ENCODE measurements around the gene USP17L25. TPM values are rescaled to one million over a fixed set of nuclear protein-coding genes. Genes with fewer than 3 reads are reported as not detected.
"Not testable (repeated sequence)": the region's sequence is repeated elsewhere in the genome, so short reads cannot be mapped to it uniquely, and the experiment has no call there.

The USP17L25 gene
- total RNA-seq (not detected), polyA plus RNA-seq (ENCODE audit: insufficient read depth in 1 of 8, insufficient read length in 8 of 8, low replicate concordance in 1 of 8) (not detected)
- long read RNA-seq, donor 1 = 0 reads
- long read RNA-seq, donor 2 = 0 reads
- long read RNA-seq, donor 3 = 0 reads
- long read RNA-seq, donor 4 = 0 reads
- long read RNA-seq, donor 5 = 0 reads
- long read RNA-seq, donor 6 = 0 reads
- long read RNA-seq, donor 7 = 0 reads
- long read RNA-seq, donor 8 = 0 reads
- long read RNA-seq, donor 9 = 0 reads
- long read RNA-seq, donor 10 = 0 reads
- long read RNA-seq, donor 11 = 0 reads

- not testable (repeated sequence) for H3K27ac ChIP-seq (ENCODE audit: low read length); H3K36me3 ChIP-seq (ENCODE audit: control insufficient read depth, insufficient read depth, low read length); H3K4me1 ChIP-seq (ENCODE audit: control insufficient read depth, insufficient read depth, low read length); H3K4me3 ChIP-seq (ENCODE audit: low read length); H3K9me3 ChIP-seq (replicated peaks; ENCODE audit: control insufficient read depth, low read depth, low read length); H3K27me3 ChIP-seq (ENCODE audit: control insufficient read depth, insufficient read depth, low read length); DNase-seq
- WGBS (ENCODE audit: insufficient coverage) = no CpG with 5 or more reads among the region's 15 CpGs
These were observed at the start of gene USP17L25 for GRCh38 chr4:9329611-9330010. Gene USP17L25, plus strand, starts transcription at chr4:9329911. Its CDS starts 0 bp downstream, at chr4:9329911.

GRCh38 chr4:9324191-9324590 lies 5.5 kb upstream of the USP17L25 start:
- not testable (repeated sequence) for H3K4me1 ChIP-seq (ENCODE audit: control insufficient read depth, insufficient read depth, low read length); DNase-seq; H3K27ac ChIP-seq (ENCODE audit: low read length); H3K9me3 ChIP-seq (replicated peaks; ENCODE audit: control insufficient read depth, low read depth, low read length); H3K4me3 ChIP-seq (ENCODE audit: low read length); H3K27me3 ChIP-seq (ENCODE audit: control insufficient read depth, insufficient read depth, low read length); H3K36me3 ChIP-seq (ENCODE audit: control insufficient read depth, insufficient read depth, low read length)
- WGBS (ENCODE audit: insufficient coverage) = no CpG with 5 or more reads among the region's 13 CpGs

- not testable (repeated sequence) for H3K9me3 ChIP-seq (replicated peaks; ENCODE audit: control insufficient read depth, low read depth, low read length); H3K4me1 ChIP-seq (ENCODE audit: control insufficient read depth, insufficient read depth, low read length); H3K4me3 ChIP-seq (ENCODE audit: low read length); H3K27ac ChIP-seq (ENCODE audit: low read length); H3K36me3 ChIP-seq (ENCODE audit: control insufficient read depth, insufficient read depth, low read length); DNase-seq; H3K27me3 ChIP-seq (ENCODE audit: control insufficient read depth, insufficient read depth, low read length)
- WGBS (ENCODE audit: insufficient coverage) = no CpG with 5 or more reads among the region's 15 CpGs
These were observed 4.8 kb upstream of the USP17L25 start, which contains the start of gene USP17L24 for GRCh38 chr4:9324865-9325264. Gene USP17L24, plus strand, starts transcription at chr4:9325165. Its CDS starts 0 bp downstream, at chr4:9325165.

DNA sequence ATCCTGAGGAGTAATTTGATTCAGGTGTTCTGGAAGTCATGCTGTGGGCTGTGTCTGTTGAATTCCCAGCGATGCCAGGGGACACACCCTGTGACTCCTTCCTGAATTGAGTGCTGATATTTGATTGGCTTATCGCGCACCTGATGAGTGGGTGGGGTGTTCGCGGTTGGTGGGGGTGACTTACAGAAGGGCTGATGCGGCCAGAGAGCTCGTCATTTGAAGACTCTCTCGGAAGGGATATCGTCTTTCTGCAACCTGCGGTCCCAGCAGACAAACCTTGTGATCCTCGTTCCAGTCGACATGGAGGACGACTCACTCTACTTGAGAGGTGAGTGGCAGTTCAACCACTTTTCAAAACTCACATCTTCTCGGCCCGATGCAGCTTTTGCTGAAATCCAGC lies 4.6 kb downstream of the USP17L25 start, which contains the start of gene USP17L26:
Gene USP17L26, plus strand, starts transcription at position 301 of the 400 bp plus-strand sequence. Its CDS starts 0 bp downstream, at position 301.
- WGBS (ENCODE audit: insufficient coverage) = no CpG with 5 or more reads among the region's 15 CpGs

DNA sequence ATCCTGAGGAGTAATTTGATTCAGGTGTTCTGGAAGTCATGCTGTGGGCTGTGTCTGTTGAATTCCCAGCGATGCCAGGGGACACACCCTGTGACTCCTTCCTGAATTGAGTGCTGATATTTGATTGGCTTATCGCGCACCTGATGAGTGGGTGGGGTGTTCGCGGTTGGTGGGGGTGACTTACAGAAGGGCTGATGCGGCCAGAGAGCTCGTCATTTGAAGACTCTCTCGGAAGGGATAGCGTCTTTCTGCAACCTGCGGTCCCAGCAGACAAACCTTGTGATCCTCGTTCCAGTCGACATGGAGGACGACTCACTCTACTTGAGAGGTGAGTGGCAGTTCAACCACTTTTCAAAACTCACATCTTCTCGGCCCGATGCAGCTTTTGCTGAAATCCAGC lies 9.4 kb downstream of the USP17L25 start, which contains the start of gene USP17L5:
Gene USP17L5, plus strand, starts transcription at position 301 of the 400 bp plus-strand sequence. Its CDS starts 0 bp downstream, at position 301.
- H3K9me3 ChIP-seq (replicated peaks; ENCODE audit: control insufficient read depth, low read depth, low read length); DNase-seq; H3K27ac ChIP-seq (ENCODE audit: low read length); H3K36me3 ChIP-seq (ENCODE audit: control insufficient read depth, insufficient read depth, low read length); H3K4me3 ChIP-seq (ENCODE audit: low read length); H3K27me3 ChIP-seq (ENCODE audit: control insufficient read depth, insufficient read depth, low read length); H3K4me1 ChIP-seq (ENCODE audit: control insufficient read depth, insufficient read depth, low read length): not testable (repeated sequence)
- WGBS (ENCODE audit: insufficient coverage) = no CpG with 5 or more reads among the region's 15 CpGs

More for the DNA sequence above, 4.6 kb downstream of the USP17L25 start, which contains the start of gene USP17L26:
- DNase-seq; H3K27ac ChIP-seq (ENCODE audit: low read length); H3K36me3 ChIP-seq (ENCODE audit: control insufficient read depth, insufficient read depth, low read length); H3K4me1 ChIP-seq (ENCODE audit: control insufficient read depth, insufficient read depth, low read length); H3K27me3 ChIP-seq (ENCODE audit: control insufficient read depth, insufficient read depth, low read length); H3K9me3 ChIP-seq (replicated peaks; ENCODE audit: control insufficient read depth, low read depth, low read length); H3K4me3 ChIP-seq (ENCODE audit: low read length): not testable (repeated sequence)

DNA sequence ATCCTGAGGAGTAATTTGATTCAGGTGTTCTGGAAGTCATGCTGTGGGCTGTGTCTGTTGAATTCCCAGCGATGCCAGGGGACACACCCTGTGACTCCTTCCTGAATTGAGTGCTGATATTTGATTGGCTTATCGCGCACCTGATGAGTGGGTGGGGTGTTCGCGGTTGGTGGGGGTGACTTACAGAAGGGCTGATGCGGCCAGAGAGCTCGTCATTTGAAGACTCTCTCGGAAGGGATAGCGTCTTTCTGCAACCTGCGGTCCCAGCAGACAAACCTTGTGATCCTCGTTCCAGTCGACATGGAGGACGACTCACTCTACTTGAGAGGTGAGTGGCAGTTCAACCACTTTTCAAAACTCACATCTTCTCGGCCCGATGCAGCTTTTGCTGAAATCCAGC lies 14.1 kb downstream of the USP17L25 start, which contains the start of gene USP17L27:
Gene USP17L27, plus strand, starts transcription at position 301 of the 400 bp plus-strand sequence. Its CDS starts 0 bp downstream, at position 301.
- WGBS (ENCODE audit: insufficient coverage) = no CpG with 5 or more reads among the region's 15 CpGs
- not testable (repeated sequence) for H3K27me3 ChIP-seq (ENCODE audit: control insufficient read depth, insufficient read depth, low read length); H3K27ac ChIP-seq (ENCODE audit: low read length); H3K4me1 ChIP-seq (ENCODE audit: control insufficient read depth, insufficient read depth, low read length); DNase-seq; H3K4me3 ChIP-seq (ENCODE audit: low read length); H3K36me3 ChIP-seq (ENCODE audit: control insufficient read depth, insufficient read depth, low read length); H3K9me3 ChIP-seq (replicated peaks; ENCODE audit: control insufficient read depth, low read depth, low read length)

GRCh38 chr4:9348593-9348992 lies 18.9 kb downstream of the USP17L25 start, which contains the start of gene USP17L28:
Gene USP17L28, plus strand, starts transcription at chr4:9348893. Its CDS starts 0 bp downstream, at chr4:9348893.
- not testable (repeated sequence) for H3K27me3 ChIP-seq (ENCODE audit: control insufficient read depth, insufficient read depth, low read length); H3K36me3 ChIP-seq (ENCODE audit: control insufficient read depth, insufficient read depth, low read length); DNase-seq; H3K4me1 ChIP-seq (ENCODE audit: control insufficient read depth, insufficient read depth, low read length); H3K9me3 ChIP-seq (replicated peaks; ENCODE audit: control insufficient read depth, low read depth, low read length); H3K4me3 ChIP-seq (ENCODE audit: low read length); H3K27ac ChIP-seq (ENCODE audit: low read length)
- no CpG with 5 or more reads among the region's 15 CpGs for WGBS (ENCODE audit: insufficient coverage)

DNA sequence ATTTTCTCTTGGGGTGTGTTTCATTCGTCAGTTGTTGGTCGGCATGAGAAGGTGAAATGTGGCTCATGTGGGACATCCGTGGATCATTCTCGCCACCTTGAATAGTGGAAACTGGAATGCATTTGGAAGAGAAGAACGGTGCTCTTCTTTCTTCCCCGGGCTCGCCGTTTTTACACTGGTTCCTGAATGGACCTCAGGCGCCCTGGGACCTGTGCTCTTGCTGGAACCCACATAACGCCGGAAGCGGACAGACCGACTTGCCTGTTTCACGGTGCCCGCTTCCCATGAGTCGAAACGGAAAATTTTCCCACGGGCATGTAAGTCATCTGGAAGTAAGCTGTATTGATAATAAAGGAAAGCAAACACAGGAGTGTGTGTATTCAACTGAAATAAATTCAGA lies 21.2 kb downstream of the USP17L25 start:
- not testable (repeated sequence) for H3K4me1 ChIP-seq (ENCODE audit: control insufficient read depth, insufficient read depth, low read length); DNase-seq; H3K27ac ChIP-seq (ENCODE audit: low read length); H3K27me3 ChIP-seq (ENCODE audit: control insufficient read depth, insufficient read depth, low read length); H3K9me3 ChIP-seq (replicated peaks; ENCODE audit: control insufficient read depth, low read depth, low read length); H3K4me3 ChIP-seq (ENCODE audit: low read length); H3K36me3 ChIP-seq (ENCODE audit: control insufficient read depth, insufficient read depth, low read length)
- 94% methylated on average over 10 of the region's 18 CpGs for WGBS (ENCODE audit: insufficient coverage)

DNA sequence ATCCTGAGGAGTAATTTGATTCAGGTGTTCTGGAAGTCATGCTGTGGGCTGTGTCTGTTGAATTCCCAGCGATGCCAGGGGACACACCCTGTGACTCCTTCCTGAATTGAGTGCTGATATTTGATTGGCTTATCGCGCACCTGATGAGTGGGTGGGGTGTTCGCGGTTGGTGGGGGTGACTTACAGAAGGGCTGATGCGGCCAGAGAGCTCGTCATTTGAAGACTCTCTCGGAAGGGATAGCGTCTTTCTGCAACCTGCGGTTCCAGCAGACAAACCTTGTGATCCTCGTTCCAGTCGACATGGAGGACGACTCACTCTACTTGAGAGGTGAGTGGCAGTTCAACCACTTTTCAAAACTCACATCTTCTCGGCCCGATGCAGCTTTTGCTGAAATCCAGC lies 23.6 kb downstream of the USP17L25 start, which contains the start of gene USP17L29:
Gene USP17L29, plus strand, starts transcription at position 301 of the 400 bp plus-strand sequence. Its CDS starts 0 bp downstream, at position 301.
- H3K9me3 ChIP-seq (replicated peaks; ENCODE audit: control insufficient read depth, low read depth, low read length); H3K4me1 ChIP-seq (ENCODE audit: control insufficient read depth, insufficient read depth, low read length); DNase-seq; H3K27me3 ChIP-seq (ENCODE audit: control insufficient read depth, insufficient read depth, low read length); H3K4me3 ChIP-seq (ENCODE audit: low read length); H3K36me3 ChIP-seq (ENCODE audit: control insufficient read depth, insufficient read depth, low read length); H3K27ac ChIP-seq (ENCODE audit: low read length): not testable (repeated sequence)
- no CpG with 5 or more reads among the region's 15 CpGs for WGBS (ENCODE audit: insufficient coverage)

GRCh38 chr4:9362829-9363228 lies 33.1 kb downstream of the USP17L25 start, which contains the start of gene USP17L30:
Gene USP17L30, plus strand, starts transcription at chr4:9363129. Its CDS starts 0 bp downstream, at chr4:9363129.
- WGBS (ENCODE audit: insufficient coverage) = no CpG with 5 or more reads among the region's 15 CpGs
- DNase-seq; H3K4me1 ChIP-seq (ENCODE audit: control insufficient read depth, insufficient read depth, low read length); H3K27ac ChIP-seq (ENCODE audit: low read length); H3K4me3 ChIP-seq (ENCODE audit: low read length); H3K36me3 ChIP-seq (ENCODE audit: control insufficient read depth, insufficient read depth, low read length); H3K9me3 ChIP-seq (replicated peaks; ENCODE audit: control insufficient read depth, low read depth, low read length); H3K27me3 ChIP-seq (ENCODE audit: control insufficient read depth, insufficient read depth, low read length): not testable (repeated sequence)
